K562 (cell line): ENCODE results near the gene PODXL. TPM values are rescaled to one million over a fixed set of nuclear protein-coding genes. Genes with fewer than 3 reads are reported as not detected.

ENCODE experiments used
- ATAC-seq: fragments of 200-7000 bp; cut with Tn5 transposase; 3 replicates; pipeline ENCODE4 v1.9.1; 2020; ENCODE audit warnings: moderate library complexity
- BruUV-seq: library from RNA; stranded (reverse); fragments of 400-500 nt; replicated peaks from 2 replicates; lab custom pipeline; 2021; lab: Mats Ljungman, UMichigan
- CTCF ChIA-PET: fragments of 300-600 bp; formaldehyde crosslinking; extraction: SDS; loops from one replicate; lab custom pipeline; 2021; ENCODE audit warnings: low intra/inter-chr PET ratio; lab: Yijun Ruan, JAX
- POLR2A ChIA-PET: fragments of 300-600, 350-650 bp; sonication (Branson Sonifier 250); formaldehyde crosslinking; extraction: SDS; loops from one replicate; lab custom pipeline; 2021; ENCODE audit warnings: antibody characterized with exemption, inconsistent platforms; lab: Yijun Ruan, JAX
- DNase-seq, 4 experiments: peaks; one replicate each; pipeline versions ENCODE4 v3.0.0 to v3.0.0-alpha.2; 2011 to 2018; ENCODE audit warnings: low spot score in 3 of 4, mixed read lengths in 3 of 4; ENCODE audit errors: extremely low read depth in 1 of 4
- FAIRE-seq: peaks from 2 replicates; lab custom pipeline; 2011; peaks lifted over from hg19 to GRCh38; lab: Jason Lieb, UNC
- H2AFZ ChIP-seq: 2 replicates; pipeline ENCODE4 v1.6.0; 2011; ENCODE audit warnings: low read depth, low read length, control low read depth, inconsistent platforms
- H3K27ac ChIP-seq: fragments of 200-600 bp; 3 replicates; pipeline ENCODE4 v1.8.0; 2011; ENCODE audit warnings: low read depth, mild to moderate bottlenecking, control low read depth, inconsistent platforms, low read length, moderate library complexity, mixed read lengths; ENCODE audit errors: extremely low read depth
- H3K27me3 ChIP-seq, 2 experiments: fragments of 300-600 bp in 1 of 2; 2 replicates in 1 of 2; 3 replicates in 1 of 2; pipeline versions ENCODE4 v1.6.0 to v1.8.0; 2011; ENCODE audit warnings: inconsistent platforms in 2 of 2, low read length in 2 of 2, mild to moderate bottlenecking in 1 of 2, mixed read lengths in 1 of 2, moderate library complexity in 1 of 2; ENCODE audit not compliant: control insufficient read depth in 2 of 2, insufficient read depth in 2 of 2
- H3K36me3 ChIP-seq: fragments of 300-600 bp; 3 replicates; pipeline ENCODE4 v1.8.0; 2011; ENCODE audit warnings: mild to moderate bottlenecking, low read length, inconsistent platforms; ENCODE audit not compliant: control insufficient read depth, insufficient read depth
- H3K4me1 ChIP-seq, 2 experiments: fragments of 200-600 bp in 1 of 2; replicated peaks in 1 of 2; 2 replicates in 1 of 2; 3 replicates in 1 of 2; pipeline versions ENCODE4 v1.5.1 to v1.8.0; 2011; ENCODE audit warnings: inconsistent platforms in 2 of 2, low read length in 2 of 2, mild to moderate bottlenecking in 1 of 2, mixed read lengths in 1 of 2, moderate library complexity in 1 of 2; ENCODE audit not compliant: control insufficient read depth in 2 of 2, insufficient read depth in 2 of 2
- H3K4me2 ChIP-seq: 2 replicates; pipeline ENCODE4 v1.6.1; 2011; ENCODE audit warnings: low read length, control low read depth, inconsistent platforms, mixed read lengths; ENCODE audit not compliant: insufficient read depth
- H3K4me3 ChIP-seq: fragments of 200-600 bp; sonication (generic), shearing (Covaris generic); 2 replicates; pipeline ENCODE4 v1.5.1; 2016; ENCODE audit warnings: control low read depth, inconsistent platforms
- H3K79me2 ChIP-seq: fragments of 200-600 bp; 3 replicates; pipeline ENCODE4 v1.8.0; 2011; ENCODE audit warnings: low read length, inconsistent platforms; ENCODE audit not compliant: control insufficient read depth, insufficient read depth
- H3K9ac ChIP-seq, 2 experiments: 2 replicates each; pipeline versions ENCODE4 v1.6.0 to v1.6.1; 2011; ENCODE audit warnings: low read depth in 2 of 2, low read length in 2 of 2, control low read depth in 1 of 2, inconsistent platforms in 1 of 2, mild to moderate bottlenecking in 1 of 2, mixed read lengths in 1 of 2; ENCODE audit not compliant: insufficient read depth in 1 of 2
- H3K9me1 ChIP-seq: one replicate; pipeline ENCODE4 v1.6.0; 2011; ENCODE audit warnings: inconsistent platforms, mild to moderate bottlenecking, low read length, moderate library complexity; ENCODE audit not compliant: control insufficient read depth, insufficient read depth
- H3K9me3 ChIP-seq: replicated peaks from 2 replicates; pipeline ENCODE4 v1.5.1; 2011; ENCODE audit warnings: low read depth, low read length, inconsistent platforms; ENCODE audit not compliant: control insufficient read depth, insufficient read depth
- H4K20me1 ChIP-seq: replicated peaks from 2 replicates; pipeline ENCODE4 v1.6.1; 2011; ENCODE audit warnings: low read length, inconsistent platforms, mixed read lengths; ENCODE audit not compliant: control insufficient read depth, insufficient read depth
- POLR2AphosphoS5 ChIP-seq: IDR thresholded peaks from 2 replicates; pipeline ENCODE4 v1.6.1; 2011; ENCODE audit warnings: mild to moderate bottlenecking, low read depth, low read length, moderate library complexity; ENCODE audit not compliant: control insufficient read depth, insufficient read depth
- SMAD3 ChIP-seq: fragments of 450-650 bp; formaldehyde crosslinking; conservative IDR thresholded peaks from 2 replicates; pipeline ENCODE4 v1.4.0; 2020; ENCODE audit warnings: mild to moderate bottlenecking
- ZFP30 ChIP-seq: fragments of 250-450 bp; sonication (Bioruptor Pico); IDR thresholded peaks from 2 replicates; pipeline ENCODE4 v1.8.0; 2022; ENCODE audit warnings: moderate library complexity, mild to moderate bottlenecking, inconsistent platforms, borderline replicate concordance
- WGBS: fragments of 100-300 bp; shearing (Covaris generic); methylation state at CpG from one replicate; pipeline ENCODE4 v1.1.6; 2016; ENCODE audit warnings: low coverage, mixed read lengths; ENCODE audit not compliant: insufficient coverage; ENCODE audit errors: missing lambda C conversion rate; 5-methylcytosine and 5-hydroxymethylcytosine counted together
- in situ Hi-C: fragments of 300-500 bp; cut with MboI; formaldehyde crosslinking; loops from 4 replicates; pipeline ENCODE4 v1.15.0; 2018; ENCODE audit warnings: inconsistent platforms, mixed read lengths
- intact Hi-C: fragments of 100-400 bp; cut with micrococcal nuclease; formaldehyde crosslinking; loops from 2 replicates; pipeline ENCODE4 v1.14.2; 2022
- polyA plus RNA-seq, 8 experiments: library from polyadenylated mRNA; depleted of rRNA in 4 of 8; stranded (reverse) in 5 of 8; unstranded in 3 of 8; fragments of >200 nt; fragmentation: Nextera tagmentation in 2 of 8; fragmentation: Illumina TruSeq in 1 of 8; extraction: Ambion mirVana in 2 of 8; extraction: Trizol in 1 of 8; gene quantifications; 2 replicates each; pipeline versions ENCODE4 v1.2.1 to v1.2.3, GENCODE V29; 2011 to 2014; ENCODE audit warnings: inconsistent platforms in 1 of 8, missing spikeins in 1 of 8
- total RNA-seq, 7 experiments: library from RNA; depleted of rRNA in 6 of 7; stranded (reverse); fragments of >200 nt in 6 of 7; fragmentation: Illumina TruSeq in 2 of 7; extraction: Trizol in 2 of 7; gene quantifications; 2 replicates each; pipeline versions ENCODE4 v1.2.1 to v1.2.3, GENCODE V29; 2011 to 2021; ENCODE audit warnings: low replicate concordance in 1 of 7
- TF ChIP-seq, protein P1 (sequence below): fragments of 450-650 bp; IDR thresholded peaks from 2 replicates; pipeline ENCODE4 v1.6.1; 2016; ENCODE audit warnings: low read depth

PODXL gene
- total and polyA plus RNA-seq, 9 of the 15 experiments (the other 6 are each of a cell fraction or from before 2014, with no cell fraction given): 0.01 to 0.73 (median 0.07) TPM

GRCh38 chr7:131500357-131500756 lies 56.1 kb downstream of the PODXL start:
- 0 out of 5 replicates have a peak, but pooled peaks cover 0 to 11% of the 10 kb centered on the region in 2 experiments for H3K27me3 ChIP-seq
- H3K9me1 ChIP-seq: no peaks in the 10 kb centered on the region
- POLR2A ChIA-PET: interaction anchor here (0.6 to 2.0 kb wide), 6 partner anchors 10 to 864 kb away, joined by 3 to 7 read pairs (median 4); no protein-coding TSS in a partner anchor
- TF ChIP-seq SMAD3 (CRISPR knock-in tag) (no peak), POLR2AphosphoS5 (peak; percentile 34; the same call in 1 of the 2 replicates), ZFP30 (no peak)
- TF ChIP-seq, protein P1, sequence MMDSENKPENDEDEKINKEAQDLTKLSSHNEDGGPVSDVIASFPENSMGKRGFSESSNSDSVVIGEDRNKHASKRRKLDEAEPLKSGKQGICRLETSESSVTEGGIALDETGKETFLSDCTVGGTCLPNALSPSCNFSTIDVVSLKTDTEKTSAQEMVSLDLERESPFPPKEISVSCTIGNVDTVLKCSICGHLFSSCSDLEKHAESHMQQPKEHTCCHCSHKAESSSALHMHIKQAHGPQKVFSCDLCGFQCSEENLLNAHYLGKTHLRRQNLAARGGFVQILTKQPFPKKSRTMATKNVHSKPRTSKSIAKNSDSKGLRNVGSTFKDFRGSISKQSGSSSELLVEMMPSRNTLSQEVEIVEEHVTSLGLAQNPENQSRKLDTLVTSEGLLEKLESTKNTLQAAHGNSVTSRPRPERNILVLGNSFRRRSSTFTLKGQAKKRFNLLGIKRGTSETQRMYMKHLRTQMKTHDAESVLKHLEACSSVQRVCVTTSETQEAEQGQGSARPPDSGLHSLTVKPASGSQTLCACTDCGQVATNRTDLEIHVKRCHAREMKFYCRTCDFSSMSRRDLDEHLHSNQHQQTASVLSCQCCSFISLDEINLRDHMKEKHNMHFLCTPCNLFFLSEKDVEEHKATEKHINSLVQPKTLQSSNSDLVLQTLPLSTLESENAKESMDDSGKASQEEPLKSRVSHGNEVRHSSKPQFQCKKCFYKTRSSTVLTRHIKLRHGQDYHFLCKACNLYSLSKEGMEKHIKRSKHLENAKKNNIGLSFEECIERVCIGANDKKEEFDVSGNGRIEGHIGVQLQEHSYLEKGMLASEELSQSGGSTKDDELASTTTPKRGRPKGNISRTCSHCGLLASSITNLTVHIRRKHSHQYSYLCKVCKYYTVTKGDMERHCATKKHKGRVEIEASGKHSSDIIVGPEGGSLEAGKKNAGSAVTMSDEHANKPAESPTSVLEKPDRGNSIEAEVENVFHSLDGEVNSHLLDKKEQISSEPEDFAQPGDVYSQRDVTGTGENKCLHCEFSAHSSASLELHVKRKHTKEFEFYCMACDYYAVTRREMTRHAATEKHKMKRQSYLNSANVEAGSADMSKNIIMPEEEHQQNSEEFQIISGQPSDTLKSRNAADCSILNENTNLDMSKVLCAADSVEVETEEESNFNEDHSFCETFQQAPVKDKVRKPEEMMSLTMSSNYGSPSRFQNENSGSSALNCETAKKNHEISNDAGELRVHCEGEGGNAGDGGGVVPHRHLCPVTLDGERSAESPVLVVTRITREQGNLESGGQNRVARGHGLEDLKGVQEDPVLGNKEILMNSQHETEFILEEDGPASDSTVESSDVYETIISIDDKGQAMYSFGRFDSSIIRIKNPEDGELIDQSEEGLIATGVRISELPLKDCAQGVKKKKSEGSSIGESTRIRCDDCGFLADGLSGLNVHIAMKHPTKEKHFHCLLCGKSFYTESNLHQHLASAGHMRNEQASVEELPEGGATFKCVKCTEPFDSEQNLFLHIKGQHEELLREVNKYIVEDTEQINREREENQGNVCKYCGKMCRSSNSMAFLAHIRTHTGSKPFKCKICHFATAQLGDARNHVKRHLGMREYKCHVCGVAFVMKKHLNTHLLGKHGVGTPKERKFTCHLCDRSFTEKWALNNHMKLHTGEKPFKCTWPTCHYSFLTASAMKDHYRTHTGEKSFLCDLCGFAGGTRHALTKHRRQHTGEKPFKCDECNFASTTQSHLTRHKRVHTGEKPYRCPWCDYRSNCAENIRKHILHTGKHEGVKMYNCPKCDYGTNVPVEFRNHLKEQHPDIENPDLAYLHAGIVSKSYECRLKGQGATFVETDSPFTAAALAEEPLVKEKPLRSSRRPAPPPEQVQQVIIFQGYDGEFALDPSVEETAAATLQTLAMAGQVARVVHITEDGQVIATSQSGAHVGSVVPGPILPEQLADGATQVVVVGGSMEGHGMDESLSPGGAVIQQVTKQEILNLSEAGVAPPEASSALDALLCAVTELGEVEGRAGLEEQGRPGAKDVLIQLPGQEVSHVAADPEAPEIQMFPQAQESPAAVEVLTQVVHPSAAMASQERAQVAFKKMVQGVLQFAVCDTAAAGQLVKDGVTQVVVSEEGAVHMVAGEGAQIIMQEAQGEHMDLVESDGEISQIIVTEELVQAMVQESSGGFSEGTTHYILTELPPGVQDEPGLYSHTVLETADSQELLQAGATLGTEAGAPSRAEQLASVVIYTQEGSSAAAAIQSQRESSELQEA: no peak
- 78% methylated on average over 1 of the region's 1 CpG for WGBS
- CTCF ChIA-PET: no interaction called here
- H3K9me3 ChIP-seq: no peaks in the 10 kb centered on the region
- peaks cover 18% of the 10 kb centered on the region; the same call in 2 of the 3 replicates for H3K36me3 ChIP-seq
- H3K79me2 ChIP-seq: no peaks in the 10 kb centered on the region
- FAIRE-seq: no peak
- DNase-seq: no peak
- BruUV-seq: no TSS peak
- in situ Hi-C loops: loop anchor here (10.0 kb wide), 1 partner anchor 154 kb away; no protein-coding TSS in a partner anchor
- H3K4me1 ChIP-seq: no peaks in the 10 kb centered on the region
- peaks cover 26% of the 10 kb centered on the region; the same call in 1 of the 2 replicates for H4K20me1 ChIP-seq
- ATAC-seq: no peak
- H3K9ac ChIP-seq: no peak overlapping the region
- no peak overlapping the region for H3K4me2 ChIP-seq
- intact Hi-C loops: no loop called here
- no peak overlapping the region for H3K27ac ChIP-seq
- no peak overlapping the region for H2AFZ ChIP-seq
- no peak overlapping the region for H3K4me3 ChIP-seq
